Suprapubic skin (tissue), 4 donors: ENCODE results near the gene FLVCR2.

Experiments
- POLR2A ChIP-seq, 2 donors: fragments of 450-650 bp; IDR thresholded peaks; one replicate each; pipeline ENCODE4 v1.6.1; 2017; ENCODE audit warnings: antibody characterized with exemption in 2 of 2, mild to moderate bottlenecking in 2 of 2, moderate library complexity in 2 of 2
- POLR2AphosphoS5 ChIP-seq, 3 donors: sonication (generic); formaldehyde crosslinking; IDR thresholded peaks; one replicate each; pipeline ENCODE4 v1.6.1; 2017; ENCODE audit warnings: antibody characterized with exemption in 3 of 3
- TF ChIP-seq, protein P1 (sequence below), 2 donors: fragments of 200-600 bp in 1 of 2; fragments of 450-650 bp in 1 of 2; sonication (generic) in 1 of 2; IDR thresholded peaks; one replicate each; pipeline ENCODE4 v1.5.1; 2016 to 2019; ENCODE audit warnings: antibody characterized with exemption in 2 of 2, mild to moderate bottlenecking in 1 of 2, moderate library complexity in 1 of 2

DNA sequence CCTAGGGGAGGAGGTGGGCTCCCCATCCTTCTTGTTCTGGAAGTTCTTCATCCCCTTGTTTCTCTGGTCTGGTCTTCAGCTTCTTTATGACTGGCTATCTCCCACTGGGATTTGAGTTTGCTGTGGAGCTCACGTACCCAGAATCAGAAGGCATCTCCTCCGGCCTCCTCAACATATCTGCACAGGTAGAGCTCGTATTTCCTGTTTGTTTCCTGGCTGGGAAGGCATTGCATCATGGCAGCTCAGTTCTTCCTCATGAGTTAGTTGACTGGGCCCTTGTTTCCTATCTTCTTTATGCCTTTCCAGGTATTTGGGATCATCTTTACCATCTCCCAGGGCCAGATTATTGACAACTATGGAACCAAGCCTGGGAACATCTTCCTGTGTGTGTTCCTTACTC lies 62.5 kb downstream of the FLVCR2 start:
- TF ChIP-seq, protein P1, sequence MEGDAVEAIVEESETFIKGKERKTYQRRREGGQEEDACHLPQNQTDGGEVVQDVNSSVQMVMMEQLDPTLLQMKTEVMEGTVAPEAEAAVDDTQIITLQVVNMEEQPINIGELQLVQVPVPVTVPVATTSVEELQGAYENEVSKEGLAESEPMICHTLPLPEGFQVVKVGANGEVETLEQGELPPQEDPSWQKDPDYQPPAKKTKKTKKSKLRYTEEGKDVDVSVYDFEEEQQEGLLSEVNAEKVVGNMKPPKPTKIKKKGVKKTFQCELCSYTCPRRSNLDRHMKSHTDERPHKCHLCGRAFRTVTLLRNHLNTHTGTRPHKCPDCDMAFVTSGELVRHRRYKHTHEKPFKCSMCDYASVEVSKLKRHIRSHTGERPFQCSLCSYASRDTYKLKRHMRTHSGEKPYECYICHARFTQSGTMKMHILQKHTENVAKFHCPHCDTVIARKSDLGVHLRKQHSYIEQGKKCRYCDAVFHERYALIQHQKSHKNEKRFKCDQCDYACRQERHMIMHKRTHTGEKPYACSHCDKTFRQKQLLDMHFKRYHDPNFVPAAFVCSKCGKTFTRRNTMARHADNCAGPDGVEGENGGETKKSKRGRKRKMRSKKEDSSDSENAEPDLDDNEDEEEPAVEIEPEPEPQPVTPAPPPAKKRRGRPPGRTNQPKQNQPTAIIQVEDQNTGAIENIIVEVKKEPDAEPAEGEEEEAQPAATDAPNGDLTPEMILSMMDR (IDR thresholded peaks at IDR 0.05): no peak
- TF ChIP-seq POLR2AphosphoS5 (IDR thresholded peaks at IDR 0.05) (no peak), POLR2A (IDR thresholded peaks at IDR 0.05) (no peak)
